ENCODE results near the gene FMN1.

Gene FMN1

DNA sequence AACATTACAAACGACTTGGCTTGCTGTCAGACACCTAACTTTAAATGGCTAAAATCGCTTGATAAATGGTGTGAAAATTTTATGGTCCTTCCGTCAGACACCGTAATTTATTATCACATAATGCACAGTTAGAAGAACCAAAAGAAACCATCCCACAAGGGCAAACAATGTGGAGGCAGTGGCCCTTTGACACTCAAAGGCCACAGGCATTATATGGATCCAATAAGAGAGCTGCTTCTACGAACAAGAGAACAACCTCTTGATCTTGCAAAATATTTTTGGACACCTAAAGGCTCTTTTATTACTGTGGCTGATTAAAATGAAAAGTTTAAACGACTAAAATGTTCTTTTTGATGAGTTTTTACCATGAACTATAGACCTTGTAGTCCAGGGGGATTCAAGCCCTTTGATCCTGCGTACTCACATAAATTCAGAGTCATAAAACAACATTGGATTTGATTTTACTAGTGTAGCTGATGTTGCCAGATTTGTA is 202.8 kb downstream of the FMN1 start:
- no peaks in the 10 kb centered on the region for H3K36me3 ChIP-seq (ENCODE audit: insufficient read depth, low read length)
- H3K27ac ChIP-seq (ENCODE audit: low read depth, low read length): no peak overlapping the region
- no peaks in the 10 kb centered on the region for H3K27me3 ChIP-seq (ENCODE audit: insufficient read depth, low read length)
- H3K4me1 ChIP-seq (ENCODE audit: insufficient read depth, low read length): 0 out of 2 replicates have a peak, but pooled peaks cover 4% of the 10 kb centered on the region
- H3K9ac ChIP-seq (ENCODE audit: low read depth, low read length): no peak overlapping the region
- H3K9me3 ChIP-seq (ENCODE audit: insufficient read depth, low read depth, low read length): no peaks in the 10 kb centered on the region
- H3K4me3 ChIP-seq (ENCODE audit: low read length): no peak overlapping the region
- 91% methylated on average over 7 of the region's 7 CpGs for WGBS

GRCh38 chr15:32990071-32990470 is 204.4 kb downstream of the FMN1 start:
- 87% methylated on average over 4 of the region's 4 CpGs for WGBS
- H3K27me3 ChIP-seq (ENCODE audit: insufficient read depth, low read length): no peaks in the 10 kb centered on the region
- H3K36me3 ChIP-seq (ENCODE audit: insufficient read depth, low read length): no peaks in the 10 kb centered on the region
- H3K4me3 ChIP-seq (ENCODE audit: low read length): no peak overlapping the region
- no peaks in the 10 kb centered on the region for H3K9me3 ChIP-seq (ENCODE audit: insufficient read depth, low read depth, low read length)
- H3K27ac ChIP-seq (ENCODE audit: low read depth, low read length): no peak overlapping the region
- 0 out of 2 replicates have a peak, but pooled peaks cover 4% of the 10 kb centered on the region for H3K4me1 ChIP-seq (ENCODE audit: insufficient read depth, low read length)
- H3K9ac ChIP-seq (ENCODE audit: low read depth, low read length): no peak overlapping the region

DNA sequence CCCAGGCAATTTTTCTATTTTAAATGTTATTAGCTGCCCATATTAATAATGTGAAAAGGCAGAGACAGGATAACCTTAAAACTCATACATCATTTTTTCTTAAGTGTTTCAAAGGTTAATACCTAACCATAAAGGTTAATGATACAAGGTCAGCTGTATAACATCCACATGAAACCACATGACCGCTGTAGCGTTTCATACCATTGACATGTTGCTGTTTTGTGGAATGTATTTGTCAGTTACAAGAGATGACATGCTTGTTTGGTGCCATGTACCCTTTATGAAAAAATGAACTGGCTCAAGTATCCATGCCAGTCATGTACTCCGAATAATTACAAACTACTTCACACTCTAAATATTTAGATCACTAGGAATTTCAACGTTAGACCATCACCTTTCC is 207.4 kb downstream of the FMN1 start:
- H3K4me3 ChIP-seq (ENCODE audit: low read length): no peak overlapping the region
- no peaks in the 10 kb centered on the region for H3K36me3 ChIP-seq (ENCODE audit: insufficient read depth, low read length)
- WGBS: 98% methylated on average over 4 of the region's 4 CpGs
- no peak overlapping the region for H3K27ac ChIP-seq (ENCODE audit: low read depth, low read length)
- H3K9me3 ChIP-seq (ENCODE audit: insufficient read depth, low read depth, low read length): no peaks in the 10 kb centered on the region
- H3K4me1 ChIP-seq (ENCODE audit: insufficient read depth, low read length): no peaks in the 10 kb centered on the region
- no peak overlapping the region for H3K9ac ChIP-seq (ENCODE audit: low read depth, low read length)
- H3K27me3 ChIP-seq (ENCODE audit: insufficient read depth, low read length): no peaks in the 10 kb centered on the region

DNA sequence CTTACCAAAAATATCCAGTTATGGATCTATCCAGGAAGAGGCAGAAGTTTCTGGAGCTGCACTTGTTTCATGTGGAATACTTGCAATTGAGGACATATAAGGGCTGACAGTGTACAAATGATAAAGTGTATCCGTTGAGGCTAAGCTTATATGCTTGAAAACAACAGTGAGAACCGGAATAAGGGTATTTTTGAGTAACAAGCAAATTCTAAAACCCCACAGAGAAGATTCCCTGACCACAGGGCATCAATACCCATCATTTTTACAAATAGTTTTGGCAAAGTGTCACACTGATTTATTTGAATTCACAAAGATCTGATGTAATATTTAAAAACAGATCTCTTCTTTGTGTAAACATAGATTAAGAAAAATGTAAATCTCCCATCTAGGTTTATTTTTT is 208.4 kb downstream of the FMN1 start:
- Histone ChIP-seq H3K36me3 (ENCODE audit: insufficient read depth, low read length) (no peaks in the 10 kb centered on the region), H3K27ac (ENCODE audit: low read depth, low read length) (no peak overlapping the region), H3K9ac (ENCODE audit: low read depth, low read length) (no peak overlapping the region), H3K9me3 (ENCODE audit: insufficient read depth, low read depth, low read length) (no peaks in the 10 kb centered on the region), H3K4me3 (ENCODE audit: low read length) (no peak overlapping the region), H3K4me1 (ENCODE audit: insufficient read depth, low read length) (no peaks in the 10 kb centered on the region), H3K27me3 (ENCODE audit: insufficient read depth, low read length) (no peaks in the 10 kb centered on the region)
- WGBS: 100% methylated on average over 2 of the region's 2 CpGs

GRCh38 chr15:32983679-32984078 is 210.8 kb downstream of the FMN1 start:
- H3K27ac ChIP-seq (ENCODE audit: low read depth, low read length): no peak overlapping the region
- H3K36me3 ChIP-seq (ENCODE audit: insufficient read depth, low read length): no peaks in the 10 kb centered on the region
- H3K9me3 ChIP-seq (ENCODE audit: insufficient read depth, low read depth, low read length): no peaks in the 10 kb centered on the region
- 86% methylated on average over 5 of the region's 7 CpGs for WGBS
- H3K4me1 ChIP-seq (ENCODE audit: insufficient read depth, low read length): peaks cover 3% of the 10 kb centered on the region; the same call in 1 of the 2 replicates
- H3K27me3 ChIP-seq (ENCODE audit: insufficient read depth, low read length): no peaks in the 10 kb centered on the region
- H3K4me3 ChIP-seq (ENCODE audit: low read length): no peak overlapping the region
- no peak overlapping the region for H3K9ac ChIP-seq (ENCODE audit: low read depth, low read length)

DNA sequence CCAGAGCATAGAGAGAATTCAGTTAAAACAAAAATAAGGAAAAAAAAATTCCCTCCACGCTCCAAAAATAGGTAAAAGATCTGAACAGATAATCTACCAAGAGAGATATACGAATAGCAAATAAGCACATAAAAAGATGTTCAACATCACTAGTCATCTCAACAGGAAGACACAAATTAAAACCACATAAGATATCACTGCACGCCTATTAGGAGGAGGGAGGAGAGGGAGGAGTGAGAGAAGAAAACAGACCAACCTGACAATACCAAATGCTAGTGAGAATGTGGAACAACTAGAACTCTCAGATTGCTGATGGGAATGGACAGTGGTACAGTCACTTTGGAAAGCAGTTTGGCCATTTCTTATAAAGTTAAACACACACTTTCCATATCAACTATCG is 212.5 kb downstream of the FMN1 start:
- Histone ChIP-seq H3K27me3 (ENCODE audit: insufficient read depth, low read length) (no peaks in the 10 kb centered on the region), H3K36me3 (ENCODE audit: insufficient read depth, low read length) (no peaks in the 10 kb centered on the region), H3K9ac (ENCODE audit: low read depth, low read length) (no peak overlapping the region), H3K27ac (ENCODE audit: low read depth, low read length) (no peak overlapping the region), H3K9me3 (ENCODE audit: insufficient read depth, low read depth, low read length) (no peaks in the 10 kb centered on the region), H3K4me1 (ENCODE audit: insufficient read depth, low read length) (peaks cover 3% of the 10 kb centered on the region; the same call in 1 of the 2 replicates), H3K4me3 (ENCODE audit: low read length) (no peak overlapping the region)
- 100% methylated on average over 2 of the region's 4 CpGs for WGBS

- Histone ChIP-seq H3K36me3 (ENCODE audit: insufficient read depth, low read length) (no peaks in the 10 kb centered on the region), H3K4me3 (ENCODE audit: low read length) (no peak overlapping the region), H3K9me3 (ENCODE audit: insufficient read depth, low read depth, low read length) (no peaks in the 10 kb centered on the region), H3K27me3 (ENCODE audit: insufficient read depth, low read length) (no peaks in the 10 kb centered on the region), H3K27ac (ENCODE audit: low read depth, low read length) (no peak overlapping the region), H3K4me1 (ENCODE audit: insufficient read depth, low read length) (peaks cover 3% of the 10 kb centered on the region; the same call in 1 of the 2 replicates), H3K9ac (ENCODE audit: low read depth, low read length) (no peak overlapping the region)
- 90% methylated on average over 1 of the region's 1 CpG for WGBS
Observed at GRCh38 chr15:32981536-32981935, 213.0 kb downstream of the FMN1 start.

- no peak overlapping the region for H3K27ac ChIP-seq (ENCODE audit: low read depth, low read length)
- H3K4me1 ChIP-seq (ENCODE audit: insufficient read depth, low read length): peaks cover 3% of the 10 kb centered on the region; the same call in 1 of the 2 replicates
- 87% methylated on average over 3 of the region's 3 CpGs for WGBS
- H3K27me3 ChIP-seq (ENCODE audit: insufficient read depth, low read length): no peaks in the 10 kb centered on the region
- H3K4me3 ChIP-seq (ENCODE audit: low read length): no peak overlapping the region
- no peak overlapping the region for H3K9ac ChIP-seq (ENCODE audit: low read depth, low read length)
- H3K36me3 ChIP-seq (ENCODE audit: insufficient read depth, low read length): no peaks in the 10 kb centered on the region
- H3K9me3 ChIP-seq (ENCODE audit: insufficient read depth, low read depth, low read length): no peaks in the 10 kb centered on the region
Observed at GRCh38 chr15:32979710-32980109, 214.8 kb downstream of the FMN1 start.

- no peaks in the 10 kb centered on the region for H3K9me3 ChIP-seq (ENCODE audit: insufficient read depth, low read depth, low read length)
- H3K9ac ChIP-seq (ENCODE audit: low read depth, low read length): no peak overlapping the region
- 88% methylated on average over 1 of the region's 1 CpG for WGBS
- H3K4me1 ChIP-seq (ENCODE audit: insufficient read depth, low read length): peaks cover 3% of the 10 kb centered on the region; the same call in 1 of the 2 replicates
- no peak overlapping the region for H3K27ac ChIP-seq (ENCODE audit: low read depth, low read length)
- H3K36me3 ChIP-seq (ENCODE audit: insufficient read depth, low read length): no peaks in the 10 kb centered on the region
- H3K27me3 ChIP-seq (ENCODE audit: insufficient read depth, low read length): no peaks in the 10 kb centered on the region
- H3K4me3 ChIP-seq (ENCODE audit: low read length): no peak overlapping the region
Observed at GRCh38 chr15:32977506-32977905, 217.0 kb downstream of the FMN1 start.

- no peaks in the 10 kb centered on the region for H3K36me3 ChIP-seq (ENCODE audit: insufficient read depth, low read length)
- WGBS: 93% methylated on average over 1 of the region's 1 CpG
- H3K27ac ChIP-seq (ENCODE audit: low read depth, low read length): no peak overlapping the region
- H3K9ac ChIP-seq (ENCODE audit: low read depth, low read length): no peak overlapping the region
- H3K9me3 ChIP-seq (ENCODE audit: insufficient read depth, low read depth, low read length): no peaks in the 10 kb centered on the region
- H3K27me3 ChIP-seq (ENCODE audit: insufficient read depth, low read length): no peaks in the 10 kb centered on the region
- H3K4me3 ChIP-seq (ENCODE audit: low read length): no peak overlapping the region
- peaks cover 8% of the 10 kb centered on the region; the same call in 1 of the 2 replicates for H3K4me1 ChIP-seq (ENCODE audit: insufficient read depth, low read length)
Observed at GRCh38 chr15:32974691-32975090, 219.8 kb downstream of the FMN1 start.

DNA sequence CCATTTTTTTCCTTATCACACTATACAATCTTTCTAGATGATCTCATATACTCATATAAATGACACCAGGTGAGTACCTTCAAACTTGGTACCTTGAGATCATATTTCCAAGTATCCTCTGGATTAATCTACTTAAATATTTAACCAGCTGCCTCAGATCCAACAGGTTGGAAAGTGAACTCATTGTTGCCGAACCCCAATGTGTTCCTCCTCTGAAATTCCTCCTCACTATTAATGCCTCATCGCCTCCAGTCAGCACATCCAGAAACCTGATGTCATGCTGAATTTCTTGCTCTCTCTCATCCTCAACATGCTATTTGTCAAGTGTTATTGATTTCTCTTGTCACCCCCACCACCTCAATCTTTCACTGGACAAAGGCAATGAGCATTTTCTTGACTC is 221.8 kb downstream of the FMN1 start:
- Histone ChIP-seq H3K36me3 (ENCODE audit: insufficient read depth, low read length) (no peaks in the 10 kb centered on the region), H3K27ac (ENCODE audit: low read depth, low read length) (no peak overlapping the region), H3K27me3 (ENCODE audit: insufficient read depth, low read length) (no peaks in the 10 kb centered on the region), H3K9ac (ENCODE audit: low read depth, low read length) (no peak overlapping the region), H3K4me1 (ENCODE audit: insufficient read depth, low read length) (peaks cover 9% of the 10 kb centered on the region; the same call in 1 of the 2 replicates), H3K9me3 (ENCODE audit: insufficient read depth, low read depth, low read length) (no peaks in the 10 kb centered on the region), H3K4me3 (ENCODE audit: low read length) (no peak overlapping the region)
- 95% methylated on average over 2 of the region's 2 CpGs for WGBS

DNA sequence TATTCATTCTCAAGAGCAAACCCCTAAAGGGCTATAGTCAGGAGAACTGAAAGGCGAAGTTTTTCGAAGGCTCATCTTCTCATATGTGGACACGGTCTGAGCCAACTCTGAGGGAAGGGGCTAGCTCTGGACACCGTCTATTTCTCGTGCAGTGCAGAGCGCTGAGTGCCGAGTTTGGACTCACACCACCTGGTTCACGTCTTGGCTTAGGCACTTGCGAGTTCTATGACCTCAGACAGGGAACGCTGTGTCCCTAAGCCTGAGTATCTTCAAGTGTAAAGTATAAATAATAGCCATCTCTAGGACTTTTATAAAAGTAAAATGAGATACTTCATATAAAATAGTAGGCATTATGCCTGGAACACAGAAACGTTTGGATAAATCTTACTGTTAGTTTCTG is 223.7 kb downstream of the FMN1 start:
- no peak overlapping the region for H3K27ac ChIP-seq (ENCODE audit: low read depth, low read length)
- 92% methylated on average over 11 of the region's 11 CpGs for WGBS
- H3K36me3 ChIP-seq (ENCODE audit: insufficient read depth, low read length): no peaks in the 10 kb centered on the region
- peaks cover 9% of the 10 kb centered on the region; the same call in 1 of the 2 replicates for H3K4me1 ChIP-seq (ENCODE audit: insufficient read depth, low read length)
- no peak overlapping the region for H3K4me3 ChIP-seq (ENCODE audit: low read length)
- H3K27me3 ChIP-seq (ENCODE audit: insufficient read depth, low read length): no peaks in the 10 kb centered on the region
- no peaks in the 10 kb centered on the region for H3K9me3 ChIP-seq (ENCODE audit: insufficient read depth, low read depth, low read length)
- H3K9ac ChIP-seq (ENCODE audit: low read depth, low read length): no peak overlapping the region
